NK-92 (cell line): Measurements from ENCODE around the gene DCLK2.

Source experiments
- DNase-seq: peaks from one replicate; lab custom pipeline; 2025; ENCODE audit not compliant: unreplicated experiment; lab: John Stamatoyannopoulos, UW

The DCLK2 gene

GRCh38 chr4:150234246-150234645 lies 156.0 kb downstream of the DCLK2 start:
- no peak for DNase-seq

- no peak for DNase-seq
Measured at GRCh38 chr4:150235317-150235716, 157.1 kb downstream of the DCLK2 start.

GRCh38 chr4:150235808-150236271 lies 157.6 kb downstream of the DCLK2 start:
- no peak for DNase-seq

- DNase-seq: no peak
Measured at GRCh38 chr4:150236626-150237025, 158.4 kb downstream of the DCLK2 start.

- DNase-seq: no peak
Measured at GRCh38 chr4:150237110-150237872, 159.0 kb downstream of the DCLK2 start.

GRCh38 chr4:150238591-150238990 lies 160.3 kb downstream of the DCLK2 start:
- no peak for DNase-seq

GRCh38 chr4:150240011-150240410 lies 161.8 kb downstream of the DCLK2 start:
- DNase-seq: no peak

- no peak for DNase-seq
Measured at GRCh38 chr4:150242820-150243458, 164.7 kb downstream of the DCLK2 start.

GRCh38 chr4:150243932-150244331 lies 165.7 kb downstream of the DCLK2 start:
- no peak for DNase-seq

- no peak for DNase-seq
Measured at GRCh38 chr4:150244600-150244999, 166.4 kb downstream of the DCLK2 start.

GRCh38 chr4:150247184-150247583 lies 168.9 kb downstream of the DCLK2 start:
- DNase-seq: no peak

GRCh38 chr4:150248181-150248580 lies 169.9 kb downstream of the DCLK2 start:
- DNase-seq: no peak

GRCh38 chr4:150250293-150250997 lies 172.2 kb downstream of the DCLK2 start:
- DNase-seq: no peak

- DNase-seq: no peak
Measured at GRCh38 chr4:150250998-150251651, 172.9 kb downstream of the DCLK2 start.

GRCh38 chr4:150251752-150252190 lies 173.5 kb downstream of the DCLK2 start:
- DNase-seq: no peak

- no peak for DNase-seq
Measured at GRCh38 chr4:150252306-150252705, 174.1 kb downstream of the DCLK2 start.

- no peak for DNase-seq
Measured at GRCh38 chr4:150252741-150253140, 174.5 kb downstream of the DCLK2 start.

- no peak for DNase-seq
Measured at GRCh38 chr4:150253416-150253815, 175.2 kb downstream of the DCLK2 start.

GRCh38 chr4:150253965-150254630 lies 175.9 kb downstream of the DCLK2 start:
- DNase-seq: no peak

- DNase-seq: no peak
Measured at GRCh38 chr4:150255610-150256224, 177.5 kb downstream of the DCLK2 start.
